BJ (cell line): Measurements from ENCODE around the gene SEMA4B. TPM values are rescaled to one million over a fixed set of nuclear protein-coding genes. Genes with fewer than 3 reads are reported as not detected.

Experiments
- CTCF ChIA-PET: fragments of 350-600 bp; formaldehyde crosslinking; extraction: SDS; loops from one replicate; lab custom pipeline; 2021; ENCODE audit warnings: antibody characterized with exemption, inconsistent platforms; lab: Yijun Ruan, JAX
- POLR2A ChIA-PET: fragments of 300-600 bp; sonication (Branson Sonifier 250); formaldehyde crosslinking; extraction: SDS; loops from one replicate; lab custom pipeline; 2021; ENCODE audit warnings: antibody characterized with exemption; lab: Charles Lee
- DNase-seq: peaks from one replicate; pipeline ENCODE4 v3.0.0-alpha.2; 2011; ENCODE audit warnings: low read depth
- H3K27me3 ChIP-seq: 2 replicates; pipeline ENCODE4 v1.6.0; 2011; ENCODE audit warnings: low read length; ENCODE audit not compliant: control insufficient read depth, insufficient read depth
- H3K36me3 ChIP-seq: 2 replicates; pipeline ENCODE4 v1.5.1; 2011; ENCODE audit warnings: low read length; ENCODE audit not compliant: control insufficient read depth, insufficient read depth
- H3K4me3 ChIP-seq: 2 replicates; pipeline ENCODE4 v1.5.1; 2011; ENCODE audit warnings: low read depth, mild to moderate bottlenecking, control low read depth, low read length
- CTCF ChIP-seq: IDR thresholded peaks from 2 replicates; pipeline ENCODE4 v1.5.1; 2011; ENCODE audit warnings: low read depth, mild to moderate bottlenecking, control low read depth, inconsistent platforms, low read length, moderate library complexity; ENCODE audit not compliant: insufficient read depth
- polyA plus RNA-seq: library from polyadenylated mRNA; depleted of rRNA; stranded (reverse); fragments of >200 nt; gene quantifications from 2 replicates; pipeline ENCODE4 v1.2.3, GENCODE V29; 2011

SEMA4B gene
- polyA plus RNA-seq, 1 experiment, result 17.5 TPM

GRCh38 chr15:90171623-90172022 is 29.5 kb upstream of the SEMA4B start:
- H3K27me3 ChIP-seq, result no peaks in the 10 kb centered on the region
- ChIA-PET CTCF (interaction anchor here (1.3 kb wide), 1 partner anchor 15 kb away, joined by 4 read pairs; no protein-coding TSS in a partner anchor), POLR2A (no interaction called here)
- no peak for DNase-seq
- TF ChIP-seq CTCF, result no peak
- no peaks in the 10 kb centered on the region for H3K36me3 ChIP-seq
- no peak overlapping the region for H3K4me3 ChIP-seq

GRCh38 chr15:90173372-90173771 is 27.8 kb upstream of the SEMA4B start:
- Histone ChIP-seq H3K27me3 (peaks cover 1% of the 10 kb centered on the region; the same call in 1 of the 2 replicates), H3K4me3 (no peak overlapping the region), H3K36me3 (no peaks in the 10 kb centered on the region)
- ChIA-PET POLR2A (no interaction called here), CTCF (interaction anchor here (1.0 to 1.4 kb wide), 2 partner anchors 9 to 41 kb away, joined by 3 to 4 read pairs; no protein-coding TSS in a partner anchor)
- TF ChIP-seq CTCF, result no peak
- DNase-seq, result no peak

- Histone ChIP-seq H3K36me3 (no peaks in the 10 kb centered on the region), H3K27me3 (peaks cover 2% of the 10 kb centered on the region; the same call in 1 of the 2 replicates), H3K4me3 (no peak overlapping the region)
- TF ChIP-seq CTCF, result no peak
- POLR2A ChIA-PET, result no interaction called here
- no peak for DNase-seq
- CTCF ChIA-PET, result interaction anchor here (1.4 kb wide), 1 partner anchor 40 kb away, joined by 4 read pairs; no protein-coding TSS in a partner anchor
Measured at GRCh38 chr15:90174140-90174875, 26.8 kb upstream of the SEMA4B start.

GRCh38 chr15:90177012-90177411 is 24.1 kb upstream of the SEMA4B start:
- ChIA-PET CTCF (interaction anchor here (0.9 kb wide), 1 partner anchor 45 kb away, joined by 3 read pairs; no protein-coding TSS in a partner anchor), POLR2A (no interaction called here)
- no peak overlapping the region for H3K4me3 ChIP-seq
- peaks cover 3% of the 10 kb centered on the region for H3K27me3 ChIP-seq
- TF ChIP-seq CTCF, result no peak
- no peak for DNase-seq
- H3K36me3 ChIP-seq, result no peaks in the 10 kb centered on the region
